SJCRH30 (cell line): Measurements from ENCODE around the gene KCTD19. TPM values are rescaled to one million over a fixed set of nuclear protein-coding genes. Genes with fewer than 3 reads are reported as not detected.

ENCODE experiments used
- DNase-seq, 2 experiments: peaks; one replicate each; pipeline ENCODE4 v3.0.0-alpha.2; 2015 to 2020
- H3K27ac ChIP-seq: fragments of 250-450 bp; sonication (Bioruptor Pico); 2 replicates; pipeline ENCODE4 v1.5.1; 2020; ENCODE audit warnings: mild to moderate bottlenecking, moderate library complexity
- H3K27me3 ChIP-seq: fragments of 250-450 bp; sonication (Bioruptor Pico); 2 replicates; pipeline ENCODE4 v1.5.1; 2020; ENCODE audit warnings: mild to moderate bottlenecking, moderate library complexity
- H3K36me3 ChIP-seq: fragments of 250-450 bp; sonication (Bioruptor Pico); 2 replicates; pipeline ENCODE4 v1.5.1; 2020; ENCODE audit warnings: mild to moderate bottlenecking, moderate library complexity
- H3K4me1 ChIP-seq: fragments of 250-450 bp; sonication (Bioruptor Pico); 2 replicates; pipeline ENCODE4 v1.5.1; 2020; ENCODE audit warnings: mild to moderate bottlenecking, moderate library complexity
- H3K4me3 ChIP-seq: fragments of 250-450 bp; sonication (Bioruptor Pico); 2 replicates; pipeline ENCODE4 v1.5.1; 2020; ENCODE audit warnings: mild to moderate bottlenecking, moderate library complexity
- H3K9me3 ChIP-seq: fragments of 250-450 bp; sonication (Bioruptor Pico); replicated peaks from 2 replicates; pipeline ENCODE4 v1.5.1; 2020; ENCODE audit warnings: mild to moderate bottlenecking, moderate library complexity
- total RNA-seq: library from RNA; depleted of rRNA; stranded (reverse); fragments of >200 nt; shearing (Covaris generic); gene quantifications from 2 replicates; pipeline ENCODE4 v1.2.3, GENCODE V29; 2014; rRNA removed

The KCTD19 gene
- total RNA-seq, 1 experiment from 2014 or later: 0.04 TPM

DNA sequence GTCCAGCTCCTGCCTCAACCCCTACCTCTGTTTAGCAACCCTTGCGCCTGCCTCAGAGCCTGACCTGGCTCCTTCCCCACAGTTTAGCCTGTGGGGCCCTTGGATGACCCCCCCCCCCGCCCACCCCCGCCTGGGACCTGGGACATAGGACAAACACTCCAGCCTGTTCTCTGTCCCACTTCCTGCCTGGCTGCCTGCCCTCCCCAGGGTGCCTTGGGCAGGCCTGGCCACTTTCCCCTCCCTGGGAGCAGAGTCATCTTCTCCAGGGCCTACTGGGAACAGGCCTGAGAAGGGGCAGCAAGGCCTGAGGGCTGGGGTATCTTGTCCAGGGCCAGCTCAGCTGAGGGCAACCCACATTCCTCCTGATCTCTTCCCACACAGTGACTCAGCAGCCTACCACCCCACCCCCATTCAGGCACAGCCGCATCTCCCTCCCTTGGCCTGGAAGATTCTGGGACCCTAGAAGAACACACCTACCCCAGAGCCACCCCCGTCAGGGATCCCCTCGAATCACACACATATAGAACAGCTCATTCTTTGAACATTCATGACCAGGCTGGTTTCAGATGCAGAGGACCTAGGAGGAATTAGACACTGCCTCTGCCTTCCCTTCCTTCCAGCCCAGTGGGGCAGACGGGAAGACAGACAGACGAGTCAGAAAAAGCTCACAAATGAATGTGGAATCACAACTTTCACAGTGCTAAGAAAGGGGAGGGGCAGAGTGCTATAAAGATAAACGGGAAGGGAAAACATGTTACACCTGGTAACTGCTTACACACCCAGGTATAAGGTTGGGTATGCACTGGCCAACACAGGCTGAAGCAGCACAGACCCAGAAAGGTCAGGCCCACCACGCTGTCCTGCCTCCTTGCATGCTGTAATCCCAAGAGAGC lies 85.3 kb downstream of the KCTD19 start:
- DNase-seq: peak; percentile 41 to 59
- Histone ChIP-seq H3K4me1 (peaks cover 29% of the 10 kb centered on the region), H3K27me3 (no peaks in the 10 kb centered on the region), H3K4me3 (no peak overlapping the region), H3K9me3 (no peaks in the 10 kb centered on the region), H3K27ac (peak overlapping the region; percentile 40), H3K36me3 (peaks cover 12% of the 10 kb centered on the region)

GRCh38 chr16:67240506-67240905 lies 86.0 kb downstream of the KCTD19 start:
- H3K36me3 ChIP-seq: peaks cover 14% of the 10 kb centered on the region
- no peak for DNase-seq
- H3K27ac ChIP-seq: no peak overlapping the region
- H3K4me3 ChIP-seq: no peak overlapping the region
- no peaks in the 10 kb centered on the region for H3K27me3 ChIP-seq
- no peaks in the 10 kb centered on the region for H3K9me3 ChIP-seq
- H3K4me1 ChIP-seq: peaks cover 29% of the 10 kb centered on the region

Other genes with a start within 250 kb of the KCTD19 start
- gene PHAF1, start 216.8 kb downstream of the KCTD19 start, total RNA-seq: 39.5 and 45.2 TPM in 2 replicates
- 13.1 and 14.6 TPM in 2 replicates for gene B3GNT9, start 175.7 kb downstream of the KCTD19 start, total RNA-seq
- 4.8 and 6.1 TPM in 2 replicates for gene TRADD, start 166.8 kb downstream of the KCTD19 start, total RNA-seq
- 4.0 and 5.7 TPM in 2 replicates for gene FBXL8, start 166.8 kb downstream of the KCTD19 start, total RNA-seq
- gene HSF4, start 162.0 kb downstream of the KCTD19 start, total RNA-seq: 2.8 and 4.9 TPM in 2 replicates
- gene NOL3, start 156.2 kb downstream of the KCTD19 start, total RNA-seq: 13.3 and 14.1 TPM in 2 replicates
- gene MATCAP1, start 142.8 kb downstream of the KCTD19 start, total RNA-seq: 20.5 and 23.8 TPM in 2 replicates
- gene EXOC3L1, start 136.6 kb downstream of the KCTD19 start, total RNA-seq: 1.5 and 2.0 TPM in 2 replicates
- gene E2F4, start 134.6 kb downstream of the KCTD19 start, total RNA-seq: 134 and 141 TPM in 2 replicates
- gene ELMO3, start 127.6 kb downstream of the KCTD19 start, total RNA-seq: 0.84 and 1.8 TPM in 2 replicates
- 32.1 and 33.0 TPM in 2 replicates for gene TMEM208, start 99.6 kb downstream of the KCTD19 start, total RNA-seq
- 20.7 and 23.2 TPM in 2 replicates for gene FHOD1, start 79.3 kb downstream of the KCTD19 start, total RNA-seq
- gene SLC9A5, start 77.8 kb downstream of the KCTD19 start, total RNA-seq: 1.4 and 1.7 TPM in 2 replicates
- 0.33 TPM in 1 of 2 replicates, not detected in the other for gene PLEKHG4, start 47.2 kb downstream of the KCTD19 start, total RNA-seq
- gene LRRC36, start 74 bp upstream of the KCTD19 start, total RNA-seq: not detected in 2 replicates
- gene TPPP3, start 66.8 kb upstream of the KCTD19 start, total RNA-seq: 34.6 and 38.3 TPM in 2 replicates
- 0.10 TPM in 1 of 2 replicates, not detected in the other for gene ZDHHC1, start 89.7 kb upstream of the KCTD19 start, total RNA-seq
- gene HSD11B2, start 104.4 kb upstream of the KCTD19 start, total RNA-seq: 0.61 and 1.1 TPM in 2 replicates
- 48.6 and 49.4 TPM in 2 replicates for gene ATP6V0D1, start 154.4 kb upstream of the KCTD19 start, total RNA-seq
- gene AGRP, start 156.8 kb upstream of the KCTD19 start, total RNA-seq: not detected in 2 replicates
- 10.8 and 13.5 TPM in 2 replicates for gene RIPOR1, start 202.1 kb upstream of the KCTD19 start, total RNA-seq
- gene CTCF, start 235.8 kb upstream of the KCTD19 start, total RNA-seq: 53.9 and 58.7 TPM in 2 replicates